Measurements from ENCODE around the gene HIF1A.
"Not testable (repeated sequence)": the region's sequence is repeated elsewhere in the genome, so short reads cannot be mapped to it uniquely, and the experiment has no call there.

HIF1A gene

GRCh38 chr14:61710853-61711817, 15.8 kb downstream of the HIF1A start:
- no peak for FAIRE-seq

- FAIRE-seq, result no peak
Observed at GRCh38 chr14:61712137-61712536, 16.8 kb downstream of the HIF1A start.

- no peak for FAIRE-seq
Observed at GRCh38 chr14:61713724-61714437, 18.6 kb downstream of the HIF1A start.

GRCh38 chr14:61716956-61717355, 21.6 kb downstream of the HIF1A start:
- FAIRE-seq, result no peak

- no peak for FAIRE-seq
Observed at GRCh38 chr14:61718039-61718438, 22.7 kb downstream of the HIF1A start.

- no peak for FAIRE-seq
Observed at GRCh38 chr14:61719344-61720293, 24.3 kb downstream of the HIF1A start.

- no peak for FAIRE-seq
Observed at GRCh38 chr14:61720294-61720661, 25.0 kb downstream of the HIF1A start.

GRCh38 chr14:61720741-61721140, 25.4 kb downstream of the HIF1A start:
- no peak for FAIRE-seq

GRCh38 chr14:61724133-61724532, 28.8 kb downstream of the HIF1A start:
- no peak for FAIRE-seq

- FAIRE-seq, result no peak
Observed at GRCh38 chr14:61726778-61727658, 31.7 kb downstream of the HIF1A start.

GRCh38 chr14:61730756-61731373, 35.6 kb downstream of the HIF1A start:
- peak; percentile 45 for FAIRE-seq

GRCh38 chr14:61733972-61734371, 38.7 kb downstream of the HIF1A start:
- FAIRE-seq, result no peak

- no peak for FAIRE-seq
Observed at GRCh38 chr14:61736751-61737150, 41.4 kb downstream of the HIF1A start.

- FAIRE-seq, result no peak
Observed at GRCh38 chr14:61737915-61738314, 42.6 kb downstream of the HIF1A start.

GRCh38 chr14:61739133-61739532, 43.8 kb downstream of the HIF1A start:
- no peak for FAIRE-seq

GRCh38 chr14:61742371-61742770, 47.1 kb downstream of the HIF1A start:
- FAIRE-seq, result no peak

GRCh38 chr14:61744238-61744637, 48.9 kb downstream of the HIF1A start:
- no peak for FAIRE-seq

GRCh38 chr14:61746346-61746745, 51.0 kb downstream of the HIF1A start:
- not testable (repeated sequence) for FAIRE-seq

- no peak for FAIRE-seq
Observed at GRCh38 chr14:61746881-61747280, 51.6 kb downstream of the HIF1A start.

GRCh38 chr14:61747342-61747741, 52.0 kb downstream of the HIF1A start:
- no peak for FAIRE-seq

GRCh38 chr14:61749264-61749663, 54.0 kb downstream of the HIF1A start:
- FAIRE-seq, result no peak
